Erythroblast (primary cell): ENCODE results near the gene FBXL16.

ENCODE experiments used
- GATA1 ChIP-seq: IDR thresholded peaks from 2 replicates; pipeline ENCODE4 v1.6.1; 2011; ENCODE audit warnings: low read depth, mild to moderate bottlenecking, control low read depth, low read length, moderate library complexity
- POLR2A ChIP-seq: IDR thresholded peaks from 2 replicates; pipeline ENCODE4 v1.6.1; 2011; ENCODE audit warnings: mild to moderate bottlenecking, low read length

GRCh38 chr16:698911-699671 is 6.5 kb downstream of the FBXL16 start:
- no peak for TF ChIP-seq POLR2A
- no peak for TF ChIP-seq GATA1
